Esophagus muscularis mucosa (tissue), 4 donors: Measurements from ENCODE around the gene UACA.
A peak's percentile ranks its signal among the peaks of the same experiment; 100 is the strongest.

Source experiments
- EP300 ChIP-seq: sonication (generic); formaldehyde crosslinking; IDR thresholded peaks from one replicate; pipeline ENCODE4 v1.6.1; 2017; ENCODE audit warnings: antibody characterized with exemption
- POLR2A ChIP-seq: fragments of 450-650 bp; IDR thresholded peaks from one replicate; pipeline ENCODE4 v1.6.1; 2017; ENCODE audit warnings: antibody characterized with exemption, moderate library complexity, mild to moderate bottlenecking, low read depth
- POLR2AphosphoS5 ChIP-seq, 2 donors: sonication (generic); formaldehyde crosslinking; IDR thresholded peaks; one replicate each; pipeline ENCODE4 v1.6.1; 2017; ENCODE audit warnings: antibody characterized with exemption in 2 of 2
- TF ChIP-seq, protein P1 (sequence below), 3 experiments: fragments of 200-600 bp in 2 of 3; fragments of 450-650 bp in 1 of 3; sonication (generic) in 2 of 3; IDR thresholded peaks; one replicate each; pipeline ENCODE4 v1.5.1; 2017 to 2019; ENCODE audit warnings: antibody characterized with exemption in 3 of 3, mild to moderate bottlenecking in 2 of 3, moderate library complexity in 1 of 3

DNA sequence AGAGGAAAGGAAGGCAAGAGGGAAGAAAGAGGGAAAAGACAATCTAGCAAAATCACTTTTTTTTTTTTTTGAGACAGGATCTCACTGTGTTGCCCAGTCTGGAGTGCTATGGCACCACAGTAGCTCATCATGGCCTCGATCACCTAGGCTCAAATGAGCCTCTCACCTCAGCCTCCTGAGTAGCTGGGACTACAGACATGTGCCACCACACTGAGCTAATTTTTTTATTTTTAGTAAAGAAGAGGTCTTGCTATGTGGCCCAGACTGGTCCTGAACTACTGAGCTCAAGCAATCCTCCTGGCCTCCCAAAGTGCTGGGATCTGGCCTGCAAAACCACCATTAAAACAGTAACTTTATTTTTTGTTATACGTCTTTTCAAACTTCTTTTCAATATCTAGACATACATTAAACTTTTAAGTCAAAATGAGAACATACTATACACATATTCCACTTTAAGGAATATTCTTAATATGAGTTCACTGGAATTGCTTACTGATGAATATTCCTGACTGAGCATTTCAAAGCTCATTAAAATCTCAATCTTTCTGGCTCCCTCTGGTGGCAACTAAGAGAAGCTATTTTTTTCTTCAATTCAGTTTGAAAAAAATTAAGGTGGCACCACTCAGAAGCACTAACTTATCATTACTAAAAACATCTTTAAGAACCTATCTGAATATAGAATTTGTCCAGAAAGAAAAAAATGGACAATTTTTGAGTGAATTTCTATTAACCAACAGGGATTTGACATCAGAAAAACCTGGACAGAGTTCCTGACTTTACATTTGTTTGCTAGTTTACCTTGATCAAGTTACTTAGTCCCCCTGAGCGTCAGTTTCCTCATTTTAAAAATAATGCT lies 40.9 kb downstream of the UACA start:
- TF ChIP-seq, protein P1, sequence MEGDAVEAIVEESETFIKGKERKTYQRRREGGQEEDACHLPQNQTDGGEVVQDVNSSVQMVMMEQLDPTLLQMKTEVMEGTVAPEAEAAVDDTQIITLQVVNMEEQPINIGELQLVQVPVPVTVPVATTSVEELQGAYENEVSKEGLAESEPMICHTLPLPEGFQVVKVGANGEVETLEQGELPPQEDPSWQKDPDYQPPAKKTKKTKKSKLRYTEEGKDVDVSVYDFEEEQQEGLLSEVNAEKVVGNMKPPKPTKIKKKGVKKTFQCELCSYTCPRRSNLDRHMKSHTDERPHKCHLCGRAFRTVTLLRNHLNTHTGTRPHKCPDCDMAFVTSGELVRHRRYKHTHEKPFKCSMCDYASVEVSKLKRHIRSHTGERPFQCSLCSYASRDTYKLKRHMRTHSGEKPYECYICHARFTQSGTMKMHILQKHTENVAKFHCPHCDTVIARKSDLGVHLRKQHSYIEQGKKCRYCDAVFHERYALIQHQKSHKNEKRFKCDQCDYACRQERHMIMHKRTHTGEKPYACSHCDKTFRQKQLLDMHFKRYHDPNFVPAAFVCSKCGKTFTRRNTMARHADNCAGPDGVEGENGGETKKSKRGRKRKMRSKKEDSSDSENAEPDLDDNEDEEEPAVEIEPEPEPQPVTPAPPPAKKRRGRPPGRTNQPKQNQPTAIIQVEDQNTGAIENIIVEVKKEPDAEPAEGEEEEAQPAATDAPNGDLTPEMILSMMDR (IDR thresholded peaks at IDR 0.05): peak; percentile 78 to 82 (median 79)
- no peak for TF ChIP-seq POLR2A
- no peak for TF ChIP-seq EP300
- no peak for TF ChIP-seq POLR2AphosphoS5 (IDR thresholded peaks at IDR 0.05)
